Upper lobe of right lung (tissue), 1 donor: ENCODE measurements around the gene FECH. TPM values are rescaled to one million over a fixed set of nuclear protein-coding genes. Genes with fewer than 3 reads are reported as not detected.
A peak's percentile ranks its signal among the peaks of the same experiment; 100 is the strongest.

Source experiments
- ATAC-seq: fragments of 200-7000 bp; cut with Tn5 transposase; one replicate; pipeline ENCODE4 v1.9.1; 2020; ENCODE audit warnings: mild to moderate bottlenecking, moderate library complexity
- DNase-seq: peaks from one replicate; pipeline ENCODE4 v3.0.0-alpha.2; 2020
- H3K27ac ChIP-seq: fragments of 200-600 bp; one replicate; pipeline ENCODE4 v1.8.0; 2022
- H3K27me3 ChIP-seq: fragments of 200-600 bp; one replicate; pipeline ENCODE4 v1.8.0; 2022; ENCODE audit warnings: mild to moderate bottlenecking
- H3K36me3 ChIP-seq: fragments of 200-600 bp; one replicate; pipeline ENCODE4 v1.8.0; 2022
- H3K4me1 ChIP-seq: fragments of 200-600 bp; one replicate; pipeline ENCODE4 v1.8.0; 2022
- H3K4me3 ChIP-seq: fragments of 200-600 bp; one replicate; pipeline ENCODE4 v1.8.0; 2022; ENCODE audit warnings: mild to moderate bottlenecking
- H3K9me3 ChIP-seq: fragments of 200-600 bp; one replicate; pipeline ENCODE4 v1.8.0; 2022
- CTCF ChIP-seq: fragments of 200-600 bp; IDR thresholded peaks from one replicate; pipeline ENCODE4 v1.8.0; 2022; ENCODE audit warnings: antibody characterized with exemption
- intact Hi-C: fragments of 100-400 bp; cut with DNase I; formaldehyde crosslinking; loops from one replicate; pipeline ENCODE4 v1.11.0; 2022
- total RNA-seq: library from RNA; stranded (reverse); fragmentation: NEBNext Ultra II Directional; extraction: Animal tissue kit (Norgen Biotek cat#: 25700); gene quantifications from one replicate; pipeline ENCODE4 v1.2.1, GENCODE V29; 2021
- donor health status: DM: no; HTN: yes; CAD: no; lungs with severe emphysema.

The FECH gene
- total RNA-seq, 1 donor from 2014 or later: 20.0 TPM

GRCh38 chr18:57630002-57630753, 43.7 kb upstream of the FECH start:
- H3K4me1 ChIP-seq: peaks cover 13% of the 10 kb centered on the region
- H3K9me3 ChIP-seq: no peaks in the 10 kb centered on the region
- intact Hi-C loops: no loop called here
- no peaks in the 10 kb centered on the region for H3K36me3 ChIP-seq
- H3K27me3 ChIP-seq: no peaks in the 10 kb centered on the region
- peak; percentile 100 for ATAC-seq
- H3K27ac ChIP-seq: peak overlapping the region; percentile 82
- peak; percentile 84 for TF ChIP-seq CTCF
- H3K4me3 ChIP-seq: peak overlapping the region; percentile 67
- DNase-seq: peak; percentile 99

- Histone ChIP-seq H3K9me3 (no peaks in the 10 kb centered on the region), H3K4me1 (peaks cover 13% of the 10 kb centered on the region), H3K4me3 (peak overlapping the region; percentile 67), H3K27ac (peak overlapping the region; percentile 82), H3K36me3 (no peaks in the 10 kb centered on the region), H3K27me3 (no peaks in the 10 kb centered on the region)
- intact Hi-C loops: no loop called here
- ATAC-seq (no peak), DNase-seq (no peak)
- no peak for TF ChIP-seq CTCF
Observed at GRCh38 chr18:57629422-57629821, 42.9 kb upstream of the FECH start.

GRCh38 chr18:57627488-57627887, 41.0 kb upstream of the FECH start:
- DNase-seq (no peak), ATAC-seq (no peak)
- Histone ChIP-seq H3K4me3 (no peak overlapping the region), H3K9me3 (no peaks in the 10 kb centered on the region), H3K27ac (no peak overlapping the region), H3K36me3 (no peaks in the 10 kb centered on the region), H3K27me3 (no peaks in the 10 kb centered on the region), H3K4me1 (peaks cover 13% of the 10 kb centered on the region)
- no peak for TF ChIP-seq CTCF
- intact Hi-C loops: no loop called here

GRCh38 chr18:57624988-57625387, 38.5 kb upstream of the FECH start:
- intact Hi-C loops: no loop called here
- H3K36me3 ChIP-seq: no peaks in the 10 kb centered on the region
- DNase-seq: no peak
- H3K27ac ChIP-seq: no peak overlapping the region
- TF ChIP-seq CTCF: no peak
- no peaks in the 10 kb centered on the region for H3K27me3 ChIP-seq
- peaks cover 7% of the 10 kb centered on the region for H3K4me1 ChIP-seq
- H3K9me3 ChIP-seq: no peaks in the 10 kb centered on the region
- H3K4me3 ChIP-seq: no peak overlapping the region
- no peak for ATAC-seq

- Histone ChIP-seq H3K27me3 (no peaks in the 10 kb centered on the region), H3K36me3 (peaks cover 8% of the 10 kb centered on the region), H3K4me1 (peaks cover 7% of the 10 kb centered on the region), H3K4me3 (peak overlapping the region; percentile 86), H3K27ac (peak overlapping the region; percentile 94), H3K9me3 (no peaks in the 10 kb centered on the region)
- ATAC-seq: peak; percentile 38
- no peak for DNase-seq
- TF ChIP-seq CTCF: no peak
- intact Hi-C loops: no loop called here
Observed at GRCh38 chr18:57621246-57621604, 34.7 kb upstream of the FECH start.
